HEK293 (cell line): ENCODE data around the gene DDOST.

Experiments
- CTCF ChIA-PET: fragments of 350-600 bp; formaldehyde crosslinking; extraction: SDS; loops from one replicate; lab custom pipeline; 2021; ENCODE audit warnings: antibody characterized with exemption; lab: Yijun Ruan, JAX
- POLR2A ChIA-PET: fragments of 300-600 bp; formaldehyde crosslinking; extraction: SDS; loops from one replicate; lab custom pipeline; 2020; ENCODE audit warnings: antibody characterized with exemption, inconsistent platforms; lab: Yijun Ruan, JAX
- H3K27ac ChIP-seq: fragments of 200-500 bp; sonication (Bioruptor generic); 2 replicates; pipeline ENCODE4 v1.5.1; 2014; ENCODE audit warnings: low read depth, low read length, control low read depth, inconsistent platforms; ENCODE audit errors: extremely low read depth
- H3K36me3 ChIP-seq, 2 experiments: fragments of 200-500 bp in 1 of 2; sonication (Bioruptor generic) in 1 of 2; 1 replicate in 1 of 2; 2 replicates in 1 of 2; pipeline ENCODE4 v1.5.1; 2014 to 2017; ENCODE audit warnings: inconsistent platforms in 2 of 2, low read length in 2 of 2; ENCODE audit not compliant: control insufficient read depth in 2 of 2, insufficient read depth in 1 of 2
- H3K4me1 ChIP-seq: fragments of 200-500 bp; sonication (Bioruptor generic); 2 replicates; pipeline ENCODE4 v1.5.1; 2014; ENCODE audit warnings: mild to moderate bottlenecking, low read length, inconsistent platforms; ENCODE audit not compliant: control insufficient read depth, insufficient read depth
- H3K4me3 ChIP-seq: 2 replicates; pipeline ENCODE4 v1.5.1; 2011; ENCODE audit warnings: low read depth, mild to moderate bottlenecking, control low read depth, low read length, moderate library complexity
- H3K9me3 ChIP-seq: fragments of 200-500 bp; sonication (Bioruptor generic); 2 replicates; pipeline ENCODE4 v1.5.1; 2014; ENCODE audit warnings: low read depth, low read length, inconsistent platforms; ENCODE audit not compliant: control insufficient read depth, insufficient read depth
- KLF1 ChIP-seq: fragments of 450-650 bp; formaldehyde crosslinking; IDR thresholded peaks from 2 replicates; pipeline ENCODE4 v1.5.1; 2016; ENCODE audit warnings: missing biosample characterization, missing genetic modification characterization
- ZBTB26 ChIP-seq: fragments of 450-650 bp; formaldehyde crosslinking; optimal IDR thresholded peaks from 2 replicates; pipeline ENCODE3; 2016; ENCODE audit warnings: missing biosample characterization, mild to moderate bottlenecking, missing genetic modification characterization
- ZBTB6 ChIP-seq: fragments of 450-650 bp; formaldehyde crosslinking; IDR thresholded peaks from 2 replicates; pipeline ENCODE4 v1.5.1; 2017; ENCODE audit warnings: missing biosample characterization, missing genetic modification characterization
- ZFP69B ChIP-seq: fragments of 450-650 bp; formaldehyde crosslinking; IDR thresholded peaks from 2 replicates; pipeline ENCODE4 v1.5.1; 2016; ENCODE audit warnings: missing biosample characterization, missing genetic modification characterization
- ZNF121 ChIP-seq: fragments of 450-650 bp; formaldehyde crosslinking; IDR thresholded peaks from 2 replicates; pipeline ENCODE4 v1.5.1; 2016; ENCODE audit warnings: missing biosample characterization, missing genetic modification characterization
- ZNF132 ChIP-seq: fragments of 450-650 bp; formaldehyde crosslinking; IDR thresholded peaks from 2 replicates; pipeline ENCODE4 v1.5.1; 2017; ENCODE audit warnings: missing biosample characterization, missing genetic modification characterization, borderline replicate concordance
- ZNF16 ChIP-seq: fragments of 450-650 bp; formaldehyde crosslinking; IDR thresholded peaks from 2 replicates; pipeline ENCODE4 v1.5.1; 2016; ENCODE audit warnings: low read depth, missing biosample characterization, missing genetic modification characterization
- ZNF24 ChIP-seq: fragments of 450-650 bp; formaldehyde crosslinking; IDR thresholded peaks from 2 replicates; pipeline ENCODE4 v1.5.1; 2016; ENCODE audit warnings: missing biosample characterization, missing genetic modification characterization
- ZNF26 ChIP-seq: fragments of 450-650 bp; formaldehyde crosslinking; IDR thresholded peaks from 2 replicates; pipeline ENCODE4 v1.5.1; 2016; ENCODE audit warnings: missing biosample characterization, missing genetic modification characterization
- ZNF555 ChIP-seq: fragments of 450-650 bp; formaldehyde crosslinking; conservative IDR thresholded peaks from 2 replicates; pipeline ENCODE4 v1.5.1; 2017; ENCODE audit warnings: missing biosample characterization, mild to moderate bottlenecking, missing genetic modification characterization, inconsistent platforms
- ZNF600 ChIP-seq: fragments of 450-650 bp; formaldehyde crosslinking; IDR thresholded peaks from 2 replicates; pipeline ENCODE4 v1.5.1; 2016; ENCODE audit warnings: missing biosample characterization, missing genetic modification characterization
- ZSCAN30 ChIP-seq: fragments of 450-650 bp; IDR thresholded peaks from 2 replicates; pipeline ENCODE4 v1.5.1; 2018; ENCODE audit warnings: missing biosample characterization, mild to moderate bottlenecking, missing genetic modification characterization, moderate library complexity
- ZSCAN5A ChIP-seq: fragments of 450-650 bp; formaldehyde crosslinking; IDR thresholded peaks from 2 replicates; pipeline ENCODE4 v1.5.1; 2016; ENCODE audit warnings: missing biosample characterization, missing genetic modification characterization
- ZXDB ChIP-seq: fragments of 450-650 bp; formaldehyde crosslinking; IDR thresholded peaks from 2 replicates; pipeline ENCODE4 v1.5.1; 2016; ENCODE audit warnings: missing biosample characterization, missing genetic modification characterization

The DDOST gene

GRCh38 chr1:20708891-20709290, 47.7 kb upstream of the DDOST start:
- peaks cover 0 to 12% of the 10 kb centered on the region in 2 experiments; a peak in 1 of 3 replicates for H3K36me3 ChIP-seq
- no peak overlapping the region for H3K27ac ChIP-seq
- no peaks in the 10 kb centered on the region for H3K9me3 ChIP-seq
- ChIA-PET POLR2A (no interaction called here), CTCF (no interaction called here)
- H3K4me1 ChIP-seq, result no peaks in the 10 kb centered on the region
- H3K4me3 ChIP-seq, result no peak overlapping the region
- no peak for TF ChIP-seq ZSCAN30 (tag by site-specific recombination)
- TF ChIP-seq ZNF132 (tag by site-specific recombination), result no peak
- no peak for TF ChIP-seq ZNF26
- peak; percentile 78; the same call in 1 of the 2 replicates for TF ChIP-seq ZNF121
- no peak for TF ChIP-seq ZSCAN5A
- no peak for TF ChIP-seq ZNF16 (tag by site-specific recombination)
- TF ChIP-seq ZNF555, result no peak

GRCh38 chr1:20708057-20708456, 46.9 kb upstream of the DDOST start:
- CTCF ChIA-PET, result no interaction called here
- no peak overlapping the region for H3K27ac ChIP-seq
- no peaks in the 10 kb centered on the region for H3K4me1 ChIP-seq
- peaks cover 0 to 12% of the 10 kb centered on the region in 2 experiments; a peak in 1 of 3 replicates for H3K36me3 ChIP-seq
- H3K9me3 ChIP-seq, result no peaks in the 10 kb centered on the region
- POLR2A ChIA-PET, result interaction anchor here (1.2 kb wide), 1 partner anchor 11 kb away, joined by 4 read pairs; no protein-coding TSS in a partner anchor
- TF ChIP-seq ZFP69B (no peak), ZXDB (tag by site-specific recombination) (no peak)
- no peak overlapping the region for H3K4me3 ChIP-seq

- H3K27ac ChIP-seq, result no peak overlapping the region
- ChIA-PET CTCF (interaction anchor here (0.6 to 1.3 kb wide), 4 partner anchors 10 to 920 kb away, joined by 3 to 6 read pairs (median 5); no protein-coding TSS in a partner anchor), POLR2A (interaction anchor here (0.6 kb wide), 1 partner anchor 73 kb away, joined by 3 read pairs; no protein-coding TSS in a partner anchor)
- H3K4me1 ChIP-seq, result no peaks in the 10 kb centered on the region
- H3K36me3 ChIP-seq, result peaks cover 0 to 12% of the 10 kb centered on the region in 2 experiments; a peak in 1 of 3 replicates
- no peak overlapping the region for H3K4me3 ChIP-seq
- no peaks in the 10 kb centered on the region for H3K9me3 ChIP-seq
- TF ChIP-seq ZBTB26 (tag by site-specific recombination) (no peak), ZBTB6 (peak; percentile 63; the same call in 1 of the 2 replicates), ZFP69B (no peak), ZNF24 (tag by site-specific recombination) (no peak), KLF1 (no peak), ZNF600 (peak; percentile 81)
These were observed 45.7 kb upstream of the DDOST start for GRCh38 chr1:20706841-20707240.
